NK-92 treated with Interleukin-12 subunit alpha and Interleukin-12 subunit beta, amount 100 ng/mL, for 24 hours (cell line): ENCODE data around the gene ARMC9.
A peak's percentile ranks its signal among the peaks of the same experiment; 100 is the strongest.

Experiments
- DNase-seq: peaks from one replicate; lab custom pipeline; 2025; lab: John Stamatoyannopoulos, UW

ARMC9 gene

GRCh38 chr2:231317579-231317978 lies 119.1 kb downstream of the ARMC9 start:
- no peak for DNase-seq

GRCh38 chr2:231318436-231318835 lies 120.0 kb downstream of the ARMC9 start:
- no peak for DNase-seq

GRCh38 chr2:231318954-231319353 lies 120.5 kb downstream of the ARMC9 start:
- no peak for DNase-seq

- no peak for DNase-seq
Measured at GRCh38 chr2:231319867-231320266, 121.4 kb downstream of the ARMC9 start.

GRCh38 chr2:231321021-231321420 lies 122.6 kb downstream of the ARMC9 start:
- DNase-seq, result no peak

- DNase-seq, result no peak
Measured at GRCh38 chr2:231321556-231322334, 123.3 kb downstream of the ARMC9 start.

GRCh38 chr2:231323316-231323715 lies 124.9 kb downstream of the ARMC9 start:
- no peak for DNase-seq

- DNase-seq, result no peak
Measured at GRCh38 chr2:231325826-231326225, 127.4 kb downstream of the ARMC9 start.

GRCh38 chr2:231326404-231326803 lies 128.0 kb downstream of the ARMC9 start:
- DNase-seq, result no peak

- no peak for DNase-seq
Measured at GRCh38 chr2:231330311-231330710, 131.9 kb downstream of the ARMC9 start.

GRCh38 chr2:231331533-231331932 lies 133.1 kb downstream of the ARMC9 start:
- no peak for DNase-seq

GRCh38 chr2:231332388-231332787 lies 134.0 kb downstream of the ARMC9 start:
- DNase-seq, result no peak

GRCh38 chr2:231332872-231333500 lies 134.6 kb downstream of the ARMC9 start:
- no peak for DNase-seq

- DNase-seq, result no peak
Measured at GRCh38 chr2:231334179-231334930, 135.9 kb downstream of the ARMC9 start.

GRCh38 chr2:231334981-231335380 lies 136.6 kb downstream of the ARMC9 start:
- DNase-seq, result no peak

GRCh38 chr2:231335591-231335990 lies 137.2 kb downstream of the ARMC9 start:
- no peak for DNase-seq

GRCh38 chr2:231336236-231336635 lies 137.8 kb downstream of the ARMC9 start:
- no peak for DNase-seq

- DNase-seq, result no peak
Measured at GRCh38 chr2:231336700-231337099, 138.3 kb downstream of the ARMC9 start.

- no peak for DNase-seq
Measured at GRCh38 chr2:231337807-231338759, 139.7 kb downstream of the ARMC9 start.

GRCh38 chr2:231339316-231339715 lies 140.9 kb downstream of the ARMC9 start:
- peak; percentile 24 for DNase-seq

- DNase-seq, result no peak
Measured at GRCh38 chr2:231341100-231341499, 142.7 kb downstream of the ARMC9 start.
